ENCODE measurements around the gene ATP10A. TPM values are rescaled to one million over a fixed set of nuclear protein-coding genes. Genes with fewer than 3 reads are reported as not detected.

Gene ATP10A
- total RNA-seq, 4 donors from 2014 or later = 2.7 to 7.0 (median 3.4) TPM

DNA sequence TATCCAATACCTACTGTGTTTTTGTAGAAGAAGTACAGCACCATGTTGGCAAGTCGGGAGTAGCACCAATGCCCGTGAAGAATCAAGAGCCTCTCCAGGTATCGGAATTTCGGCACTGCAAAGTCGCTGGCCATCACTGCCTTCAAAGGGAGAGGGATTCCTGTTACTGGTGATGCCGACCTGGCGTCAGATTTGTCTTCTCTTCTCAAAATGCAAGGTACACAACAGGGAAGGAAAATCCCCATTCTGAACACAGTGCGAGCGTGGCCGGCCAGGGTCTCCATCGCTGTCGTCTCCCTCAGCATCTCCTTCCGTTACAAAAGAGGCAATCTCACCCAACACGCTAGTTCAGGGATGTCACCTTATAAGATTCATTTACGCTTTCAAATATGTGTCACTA lies 175.4 kb downstream of the ATP10A start:
- H3K4me1 ChIP-seq = no peaks in the 10 kb centered on the region

DNA sequence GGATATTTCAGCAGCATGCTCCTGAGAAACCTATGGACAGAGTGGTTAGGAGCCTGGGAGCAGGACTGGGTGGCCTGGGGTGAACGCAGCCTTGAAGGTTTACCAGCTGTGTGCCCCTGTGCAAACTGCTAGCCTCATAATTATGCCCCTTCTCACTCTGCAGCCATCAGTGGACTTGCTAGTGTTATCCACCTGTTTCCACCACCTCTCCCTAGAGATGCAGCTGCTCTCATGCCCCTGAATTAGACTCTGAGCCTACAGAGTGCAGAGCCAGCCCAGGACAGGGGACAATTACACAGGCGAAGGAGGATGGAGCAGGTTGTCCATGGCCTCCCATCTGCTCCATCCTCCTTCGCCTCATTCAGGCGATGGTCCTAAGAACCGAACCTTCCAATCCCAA lies 175.9 kb downstream of the ATP10A start:
- Histone ChIP-seq H3K27ac (no peak overlapping the region), H3K27me3 (no peaks in the 10 kb centered on the region), H3K4me3 (replicated peaks in 1 of 3) (no peak overlapping the region), H3K4me1 (no peaks in the 10 kb centered on the region), H3K36me3 (no peaks in the 10 kb centered on the region), H3K9me3 (no peaks in the 10 kb centered on the region)
- WGBS, 2 donors = 89 to 95% methylated on average over 5 of the region's 5 CpGs
- TF ChIP-seq, protein P1, sequence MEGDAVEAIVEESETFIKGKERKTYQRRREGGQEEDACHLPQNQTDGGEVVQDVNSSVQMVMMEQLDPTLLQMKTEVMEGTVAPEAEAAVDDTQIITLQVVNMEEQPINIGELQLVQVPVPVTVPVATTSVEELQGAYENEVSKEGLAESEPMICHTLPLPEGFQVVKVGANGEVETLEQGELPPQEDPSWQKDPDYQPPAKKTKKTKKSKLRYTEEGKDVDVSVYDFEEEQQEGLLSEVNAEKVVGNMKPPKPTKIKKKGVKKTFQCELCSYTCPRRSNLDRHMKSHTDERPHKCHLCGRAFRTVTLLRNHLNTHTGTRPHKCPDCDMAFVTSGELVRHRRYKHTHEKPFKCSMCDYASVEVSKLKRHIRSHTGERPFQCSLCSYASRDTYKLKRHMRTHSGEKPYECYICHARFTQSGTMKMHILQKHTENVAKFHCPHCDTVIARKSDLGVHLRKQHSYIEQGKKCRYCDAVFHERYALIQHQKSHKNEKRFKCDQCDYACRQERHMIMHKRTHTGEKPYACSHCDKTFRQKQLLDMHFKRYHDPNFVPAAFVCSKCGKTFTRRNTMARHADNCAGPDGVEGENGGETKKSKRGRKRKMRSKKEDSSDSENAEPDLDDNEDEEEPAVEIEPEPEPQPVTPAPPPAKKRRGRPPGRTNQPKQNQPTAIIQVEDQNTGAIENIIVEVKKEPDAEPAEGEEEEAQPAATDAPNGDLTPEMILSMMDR (IDR thresholded peaks at IDR 0.05) = no peak
- TF ChIP-seq POLR2A (IDR thresholded peaks at IDR 0.05) = no peak
- no peak for DNase-seq
- intact Hi-C loops (cut with DNase I) = no loop called here

More for the DNA sequence above, 175.4 kb downstream of the ATP10A start:
- TF ChIP-seq POLR2A (IDR thresholded peaks at IDR 0.05) = no peak
- TF ChIP-seq, protein P1 (IDR thresholded peaks at IDR 0.05) = no peak
- Histone ChIP-seq H3K27me3 (no peaks in the 10 kb centered on the region), H3K9me3 (no peaks in the 10 kb centered on the region), H3K4me3 (replicated peaks in 1 of 3) (no peak overlapping the region), H3K36me3 (no peaks in the 10 kb centered on the region), H3K27ac (no peak overlapping the region)
- intact Hi-C loops (cut with DNase I) = no loop called here
- no peak for DNase-seq
- 90 to 96% methylated on average over 15 of the region's 15 CpGs for WGBS, 2 donors

- no peak overlapping the region for H3K4me3 ChIP-seq (replicated peaks in 1 of 3)
- 86% methylated on average over 6 of the region's 6 CpGs; no CpG with 5 or more reads in 1 of the 2 donors for WGBS, 2 donors
- intact Hi-C loops (cut with DNase I) = no loop called here
- no peak overlapping the region for H3K27ac ChIP-seq
- no peaks in the 10 kb centered on the region for H3K36me3 ChIP-seq
- no peak for DNase-seq
- no peaks in the 10 kb centered on the region for H3K4me1 ChIP-seq
- H3K9me3 ChIP-seq = no peaks in the 10 kb centered on the region
- H3K27me3 ChIP-seq = no peaks in the 10 kb centered on the region
- TF ChIP-seq, protein P1 (IDR thresholded peaks at IDR 0.05) = no peak
- no peak for TF ChIP-seq POLR2A (IDR thresholded peaks at IDR 0.05)
These were observed 176.3 kb downstream of the ATP10A start for GRCh38 chr15:25686780-25687179.

- no peak for TF ChIP-seq POLR2A (IDR thresholded peaks at IDR 0.05)
- TF ChIP-seq, protein P1 (IDR thresholded peaks at IDR 0.05) = no peak
- 83 to 86% methylated on average over 13 of the region's 13 CpGs for WGBS, 2 donors
- Histone ChIP-seq H3K4me3 (replicated peaks in 1 of 3) (no peak overlapping the region), H3K27me3 (no peaks in the 10 kb centered on the region), H3K4me1 (no peaks in the 10 kb centered on the region), H3K27ac (no peak overlapping the region), H3K36me3 (no peaks in the 10 kb centered on the region), H3K9me3 (no peaks in the 10 kb centered on the region)
- peak; percentile 18 to 20 for DNase-seq
- intact Hi-C loops (cut with DNase I) = no loop called here
These were observed 178.4 kb downstream of the ATP10A start for GRCh38 chr15:25684521-25685431.

- TF ChIP-seq, protein P1 (IDR thresholded peaks at IDR 0.05) = no peak
- no peak for TF ChIP-seq POLR2A (IDR thresholded peaks at IDR 0.05)
- H3K27me3 ChIP-seq = no peaks in the 10 kb centered on the region
- intact Hi-C loops (cut with DNase I) = no loop called here
- H3K36me3 ChIP-seq = no peaks in the 10 kb centered on the region
- WGBS, 2 donors = 83 to 88% methylated on average over 3 of the region's 3 CpGs
- no peaks in the 10 kb centered on the region for H3K4me1 ChIP-seq
- no peak overlapping the region for H3K4me3 ChIP-seq (replicated peaks in 1 of 3)
- H3K9me3 ChIP-seq = no peaks in the 10 kb centered on the region
- no peak for DNase-seq
- H3K27ac ChIP-seq = peak overlapping the region in 1 of 3 donors; percentile 36
These were observed 179.2 kb downstream of the ATP10A start for GRCh38 chr15:25683911-25684310.
